ENCODE results near the gene DBH.

The DBH gene

GRCh38 chr9:133679056-133679455, 42.9 kb downstream of the DBH start:
- no peak for DNase-seq (ENCODE audit: low spot score)
- ChIA-PET CTCF (interaction anchor here (1.0 kb wide), 1 partner anchor 14 kb away, joined by 3 read pairs; no protein-coding TSS in a partner anchor), POLR2A (ENCODE audit: low non-redundant PET) (no interaction called here)
- H3K27ac ChIP-seq, result no peak overlapping the region
- TF ChIP-seq CTCF (conservative IDR thresholded peaks at IDR 0.05; ENCODE audit: low read depth), result no peak

GRCh38 chr9:133679466-133680061, 43.4 kb downstream of the DBH start:
- POLR2A ChIA-PET (ENCODE audit: low non-redundant PET), result no interaction called here
- no peak overlapping the region for H3K27ac ChIP-seq
- CTCF ChIA-PET, result interaction anchor here (1.0 kb wide), 1 partner anchor 14 kb away, joined by 3 read pairs; no protein-coding TSS in a partner anchor
- TF ChIP-seq CTCF (conservative IDR thresholded peaks at IDR 0.05; ENCODE audit: low read depth), result no peak
- no peak for DNase-seq (ENCODE audit: low spot score)

GRCh38 chr9:133680250-133680975, 44.2 kb downstream of the DBH start:
- POLR2A ChIA-PET (ENCODE audit: low non-redundant PET), result no interaction called here
- no peak for TF ChIP-seq CTCF (conservative IDR thresholded peaks at IDR 0.05; ENCODE audit: low read depth)
- CTCF ChIA-PET, result no interaction called here
- no peak for DNase-seq (ENCODE audit: low spot score)
- H3K27ac ChIP-seq, result no peak overlapping the region

- no peak for DNase-seq (ENCODE audit: low spot score)
- H3K27ac ChIP-seq, result no peak overlapping the region
- ChIA-PET CTCF (no interaction called here), POLR2A (ENCODE audit: low non-redundant PET) (no interaction called here)
- no peak for TF ChIP-seq CTCF (conservative IDR thresholded peaks at IDR 0.05; ENCODE audit: low read depth)
Observed at GRCh38 chr9:133680976-133681657, 45.0 kb downstream of the DBH start.

GRCh38 chr9:133681658-133682306, 45.6 kb downstream of the DBH start:
- CTCF ChIA-PET, result no interaction called here
- DNase-seq (ENCODE audit: low spot score), result no peak
- TF ChIP-seq CTCF (conservative IDR thresholded peaks at IDR 0.05; ENCODE audit: low read depth), result no peak
- POLR2A ChIA-PET (ENCODE audit: low non-redundant PET), result no interaction called here
- H3K27ac ChIP-seq, result no peak overlapping the region

- H3K27ac ChIP-seq, result no peak overlapping the region
- CTCF ChIA-PET, result no interaction called here
- TF ChIP-seq CTCF (conservative IDR thresholded peaks at IDR 0.05; ENCODE audit: low read depth), result no peak
- POLR2A ChIA-PET (ENCODE audit: low non-redundant PET), result no interaction called here
- DNase-seq (ENCODE audit: low spot score), result no peak
Observed at GRCh38 chr9:133682818-133683585, 46.8 kb downstream of the DBH start.

Data from RWPE1 (cell line).